Activated CD8-positive, alpha-beta memory T cell treated with anti-CD3 and anti-CD28 coated beads, Interleukin-2, amount 50 U/mL, for 24 hours (primary cell): Measurements from ENCODE around the gene PRDM4.
"Not testable (repeated sequence)": the region's sequence is repeated elsewhere in the genome, so short reads cannot be mapped to it uniquely, and the experiment has no call there.

ENCODE experiments used
- DNase-seq: peaks from one replicate; pipeline ENCODE4 v3.0.0-alpha.2; 2020; ENCODE audit errors: extremely low read depth

The PRDM4 gene

DNA sequence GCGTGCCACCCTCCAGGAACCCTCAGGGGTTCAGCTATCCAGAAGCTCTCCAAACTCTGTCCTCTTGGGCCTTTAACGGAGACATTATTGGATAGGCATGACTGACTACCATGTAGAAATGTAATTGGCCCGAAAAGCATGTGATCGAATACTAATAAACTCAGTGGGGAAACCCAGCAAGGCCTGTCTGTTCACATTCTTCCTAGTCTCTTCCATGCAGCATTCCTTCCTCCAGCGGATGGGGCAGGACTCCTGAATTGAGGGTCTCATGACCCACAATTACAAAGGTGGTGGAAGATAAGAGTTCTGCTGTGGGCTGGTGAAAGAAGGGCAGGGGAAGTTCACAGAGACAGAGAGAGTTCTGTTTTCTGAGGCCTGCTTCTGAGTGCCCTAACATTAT lies 6.5 kb upstream of the PRDM4 start:
- no peak for DNase-seq

DNA sequence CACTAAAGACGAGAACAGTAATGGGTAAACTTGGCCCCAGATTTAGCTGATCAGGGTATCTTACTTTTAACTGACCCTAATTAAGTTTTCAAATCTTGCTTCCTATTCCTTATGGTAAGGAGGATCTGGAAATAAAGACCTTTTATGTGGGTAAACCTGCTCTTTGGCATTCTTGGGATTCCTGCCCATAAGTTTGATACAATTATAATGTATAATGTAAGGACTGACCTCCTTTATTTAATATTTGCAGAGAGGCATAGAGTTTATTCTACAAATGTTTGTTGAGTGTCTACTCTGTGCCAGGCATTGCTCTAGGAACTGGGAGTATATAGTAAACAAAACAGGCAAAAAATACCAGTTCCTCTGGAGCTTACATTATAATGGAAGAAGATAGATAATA lies 4.4 kb upstream of the PRDM4 start:
- DNase-seq, result no peak

- no peak for DNase-seq
Observed at GRCh38 chr12:107764626-107765025, 3.7 kb upstream of the PRDM4 start.

GRCh38 chr12:107762874-107763273 lies 1.9 kb upstream of the PRDM4 start:
- DNase-seq, result no peak

GRCh38 chr12:107761502-107761904 lies 566 bp upstream of the PRDM4 start:
- DNase-seq, result no peak

GRCh38 chr12:107760207-107760808 lies 629 bp downstream of the PRDM4 start:
- no peak for DNase-seq

- DNase-seq, result no peak
Observed at GRCh38 chr12:107759410-107759809, 1.5 kb downstream of the PRDM4 start.

- DNase-seq, result no peak
Observed at GRCh38 chr12:107749083-107749482, 11.9 kb downstream of the PRDM4 start.

GRCh38 chr12:107748472-107748871 lies 12.5 kb downstream of the PRDM4 start:
- DNase-seq, result no peak

DNA sequence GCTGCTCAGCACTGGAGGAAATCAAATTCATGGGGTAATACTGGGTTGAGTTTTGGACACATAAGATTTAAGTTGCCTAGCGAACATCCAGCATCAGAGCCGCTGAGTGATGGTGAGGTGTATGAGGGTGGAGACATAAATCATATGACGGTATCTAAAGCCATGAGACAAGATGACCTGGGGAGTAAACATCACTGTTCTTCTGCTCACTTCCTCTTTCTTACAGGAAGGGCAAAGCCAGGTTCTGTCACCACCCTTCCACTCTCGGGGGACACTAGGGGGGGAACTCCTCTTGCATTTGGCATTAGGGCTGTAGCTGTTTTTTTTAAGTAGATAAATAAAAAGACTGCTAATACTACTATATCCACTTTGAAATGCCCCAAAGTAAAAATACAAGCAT lies 24.0 kb downstream of the PRDM4 start:
- DNase-seq, result no peak

- no peak for DNase-seq
Observed at GRCh38 chr12:107735763-107736162, 25.2 kb downstream of the PRDM4 start.

DNA sequence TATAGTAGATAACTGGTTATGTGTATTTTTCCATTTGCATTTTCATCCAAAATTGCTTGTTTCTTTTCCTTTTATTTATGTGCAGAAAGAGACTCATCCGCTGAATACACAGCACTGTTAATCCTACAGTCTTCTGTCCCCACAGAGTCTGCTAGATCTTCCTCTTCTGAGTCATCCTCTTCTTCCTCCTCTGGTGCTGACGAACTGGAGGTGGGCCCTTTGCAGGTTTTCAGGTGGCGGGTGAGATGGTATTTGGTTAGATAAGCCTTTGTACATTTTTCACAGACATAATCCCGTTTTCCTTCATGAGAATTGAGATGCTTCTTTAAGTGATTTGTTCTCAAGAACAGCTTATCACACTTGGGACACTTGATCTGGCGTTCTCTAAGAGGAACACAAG lies 26.8 kb downstream of the PRDM4 start:
- no peak for DNase-seq

DNA sequence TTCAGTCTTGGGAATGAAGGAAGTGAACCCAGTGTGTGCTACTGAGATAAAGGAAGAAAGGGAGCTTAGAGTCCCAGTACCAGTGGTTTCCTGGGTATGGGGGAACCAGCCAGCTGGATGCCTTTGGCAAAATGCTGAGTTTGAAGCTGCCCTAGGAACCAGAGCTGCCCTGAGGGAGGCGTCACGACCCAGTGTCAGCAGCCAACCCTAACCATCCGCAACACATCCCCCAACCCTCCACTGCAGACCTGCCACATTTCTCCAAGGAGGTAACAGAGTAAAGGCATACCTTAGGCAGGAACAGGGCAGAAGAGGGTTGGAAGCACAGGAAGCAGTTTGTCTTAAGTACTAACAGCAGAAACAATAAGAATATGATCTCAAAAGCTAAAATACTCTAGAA lies 28.6 kb downstream of the PRDM4 start:
- DNase-seq, result no peak

GRCh38 chr12:107731366-107731765 lies 29.6 kb downstream of the PRDM4 start:
- no peak for DNase-seq

DNA sequence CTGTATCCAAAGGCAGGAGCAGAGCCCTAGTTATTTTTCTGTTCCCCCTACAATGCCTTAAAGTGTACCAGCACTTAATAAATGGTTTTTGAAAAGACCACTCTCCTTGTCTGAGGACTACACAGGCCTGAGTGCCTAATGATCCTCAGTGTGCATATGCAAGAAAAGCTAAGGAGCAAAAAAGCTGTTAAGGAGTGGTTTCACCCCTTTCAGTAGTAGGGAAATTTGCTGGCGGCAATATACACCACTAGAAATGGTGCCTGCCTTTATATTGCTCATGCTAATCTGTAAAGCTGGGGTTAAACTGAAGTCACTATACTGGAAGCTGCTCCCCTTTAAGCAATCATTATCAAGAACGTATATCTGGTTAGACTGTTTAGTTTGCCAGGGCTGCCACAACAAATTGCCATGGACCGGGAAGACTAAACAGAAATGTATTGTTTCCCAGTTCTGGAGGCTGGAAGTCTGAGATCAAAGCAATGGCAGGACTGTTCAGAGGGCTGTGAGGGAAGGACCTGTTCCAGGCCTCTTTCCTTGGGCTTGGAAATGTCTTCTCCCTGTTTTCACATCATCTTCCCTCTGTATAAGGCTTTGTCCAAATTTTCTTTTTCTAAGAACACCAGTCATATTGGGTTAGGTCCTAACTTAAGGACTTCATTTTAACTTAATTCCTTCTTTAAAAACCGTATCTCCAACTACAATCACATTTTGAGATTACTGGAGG lies 30.2 kb downstream of the PRDM4 start:
- no peak for DNase-seq

- DNase-seq, result not testable (repeated sequence)
Observed at GRCh38 chr12:107727742-107728141, 33.2 kb downstream of the PRDM4 start.

DNA sequence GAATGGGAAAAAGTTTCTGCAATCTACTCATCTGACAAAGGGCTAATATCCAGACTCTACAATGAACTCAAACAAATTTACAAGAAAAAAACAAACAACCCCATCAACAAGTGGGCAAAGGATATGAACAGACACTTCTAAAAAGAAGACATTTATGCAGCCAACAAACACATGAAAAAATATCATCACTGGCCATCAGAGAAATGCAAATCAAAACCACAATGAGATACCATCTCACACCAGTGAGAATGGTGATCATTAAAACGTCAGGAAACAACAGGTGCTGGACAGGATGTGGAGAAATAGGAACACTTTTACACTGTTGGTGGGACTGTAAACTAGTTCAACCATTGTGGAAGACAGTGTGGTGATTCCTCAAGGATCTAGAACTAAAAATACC lies 33.6 kb downstream of the PRDM4 start:
- not testable (repeated sequence) for DNase-seq

DNA sequence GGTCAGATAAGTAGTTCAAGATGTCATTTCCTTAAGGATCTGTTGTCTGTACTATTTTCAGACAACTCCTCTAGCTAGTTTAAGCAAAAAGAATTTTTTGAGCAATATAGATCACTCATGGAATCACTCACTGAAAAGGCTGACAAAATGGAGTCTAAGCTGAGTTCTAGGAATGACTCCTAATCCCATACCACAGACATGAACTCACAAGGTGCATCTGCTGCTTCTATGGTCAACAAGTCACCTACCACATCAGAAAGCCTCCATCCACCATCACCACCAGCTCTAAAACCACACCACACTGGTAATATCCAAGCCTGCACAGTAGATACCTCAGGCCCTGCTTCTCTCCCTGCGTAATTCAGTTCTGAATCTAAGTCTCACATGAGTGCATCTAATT lies 42.3 kb downstream of the PRDM4 start:
- DNase-seq, result no peak

DNA sequence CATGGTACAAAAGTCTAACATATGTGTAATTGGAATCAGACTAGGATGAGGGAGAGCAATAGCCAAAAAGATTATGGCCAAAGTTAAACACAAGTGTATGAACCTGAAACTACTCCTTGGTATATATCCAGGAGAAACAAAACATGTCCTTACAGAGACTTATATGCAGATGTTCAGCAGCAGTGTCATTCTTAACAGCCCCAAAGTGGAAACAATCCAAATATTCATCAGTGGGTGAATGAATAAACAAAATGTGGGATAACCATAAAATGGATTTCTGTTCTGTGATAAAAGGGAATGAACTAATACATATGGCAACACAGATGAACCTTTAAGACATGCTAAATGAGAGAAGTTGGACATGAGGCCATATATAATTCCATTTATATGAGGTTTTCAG lies 45.2 kb downstream of the PRDM4 start:
- no peak for DNase-seq

GRCh38 chr12:107705522-107705921 lies 55.4 kb downstream of the PRDM4 start:
- not testable (repeated sequence) for DNase-seq

DNA sequence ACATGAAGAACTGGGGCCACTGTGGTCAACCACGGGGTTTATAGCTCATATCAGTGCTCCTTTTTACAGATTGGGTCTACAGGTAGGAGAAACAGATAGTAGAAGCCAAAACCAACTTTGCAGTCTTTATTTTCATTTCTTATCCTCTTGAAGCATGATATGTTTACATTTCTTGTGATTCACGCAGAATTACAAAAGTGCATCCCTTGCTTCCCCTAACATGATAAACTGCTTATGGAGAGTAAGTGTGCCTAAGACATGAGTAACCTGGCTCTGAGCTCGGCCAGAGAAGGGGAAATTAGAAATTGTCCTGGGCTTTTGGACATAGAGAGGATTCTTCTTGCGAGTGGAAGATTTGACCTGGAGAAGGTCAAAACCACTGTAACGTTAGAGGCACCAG lies 56.9 kb downstream of the PRDM4 start:
- DNase-seq, result no peak

DNA sequence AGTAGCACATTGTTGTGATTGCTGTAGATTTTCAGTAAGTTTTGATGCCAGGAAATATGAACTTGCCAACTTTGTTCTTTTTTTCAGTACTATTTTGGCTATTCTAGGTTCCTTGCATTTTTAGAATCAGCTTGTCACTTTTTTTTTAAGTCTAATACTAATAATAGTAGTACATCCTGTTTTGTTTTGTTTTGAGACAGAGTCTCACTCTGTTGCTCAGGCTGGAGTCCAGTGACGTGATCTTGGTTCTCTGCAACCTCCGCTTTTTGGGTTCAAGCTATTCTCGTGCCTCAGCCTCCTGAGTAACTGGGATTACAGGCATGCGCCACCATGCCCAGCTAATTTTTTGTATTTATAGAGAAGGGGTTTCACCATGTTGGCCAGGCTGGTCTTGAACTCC lies 58.8 kb downstream of the PRDM4 start:
- DNase-seq, result no peak

DNA sequence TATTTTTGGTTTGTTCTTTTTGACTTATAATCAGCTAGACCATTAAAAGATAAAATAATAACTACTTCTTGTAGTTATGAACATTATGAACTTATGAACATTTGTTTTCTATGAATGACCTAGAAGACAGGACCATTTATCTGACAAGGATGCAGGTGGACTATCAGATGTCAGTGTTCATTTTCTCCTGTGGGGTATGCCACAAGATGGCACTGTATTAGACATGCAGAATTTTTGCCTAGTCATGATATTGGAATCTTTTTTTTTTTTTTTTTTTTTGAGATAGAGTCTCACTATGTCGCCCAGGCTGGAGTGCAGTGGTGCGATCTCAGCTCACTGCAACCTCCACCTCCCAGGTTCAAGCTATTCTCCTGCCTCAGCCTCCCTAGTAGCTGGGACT lies 65.2 kb downstream of the PRDM4 start:
- not testable (repeated sequence) for DNase-seq
